HG02981 (cell line): ENCODE data around the gene AFAP1L2.

Experiments used
- ATAC-seq: cut with Tn5 transposase; IDR thresholded peaks from one replicate; pipeline ENCODE4 v1.9.1; 2021; ENCODE audit warnings: mild to moderate bottlenecking, moderate library complexity; ENCODE audit not compliant: unreplicated experiment

The AFAP1L2 gene

DNA sequence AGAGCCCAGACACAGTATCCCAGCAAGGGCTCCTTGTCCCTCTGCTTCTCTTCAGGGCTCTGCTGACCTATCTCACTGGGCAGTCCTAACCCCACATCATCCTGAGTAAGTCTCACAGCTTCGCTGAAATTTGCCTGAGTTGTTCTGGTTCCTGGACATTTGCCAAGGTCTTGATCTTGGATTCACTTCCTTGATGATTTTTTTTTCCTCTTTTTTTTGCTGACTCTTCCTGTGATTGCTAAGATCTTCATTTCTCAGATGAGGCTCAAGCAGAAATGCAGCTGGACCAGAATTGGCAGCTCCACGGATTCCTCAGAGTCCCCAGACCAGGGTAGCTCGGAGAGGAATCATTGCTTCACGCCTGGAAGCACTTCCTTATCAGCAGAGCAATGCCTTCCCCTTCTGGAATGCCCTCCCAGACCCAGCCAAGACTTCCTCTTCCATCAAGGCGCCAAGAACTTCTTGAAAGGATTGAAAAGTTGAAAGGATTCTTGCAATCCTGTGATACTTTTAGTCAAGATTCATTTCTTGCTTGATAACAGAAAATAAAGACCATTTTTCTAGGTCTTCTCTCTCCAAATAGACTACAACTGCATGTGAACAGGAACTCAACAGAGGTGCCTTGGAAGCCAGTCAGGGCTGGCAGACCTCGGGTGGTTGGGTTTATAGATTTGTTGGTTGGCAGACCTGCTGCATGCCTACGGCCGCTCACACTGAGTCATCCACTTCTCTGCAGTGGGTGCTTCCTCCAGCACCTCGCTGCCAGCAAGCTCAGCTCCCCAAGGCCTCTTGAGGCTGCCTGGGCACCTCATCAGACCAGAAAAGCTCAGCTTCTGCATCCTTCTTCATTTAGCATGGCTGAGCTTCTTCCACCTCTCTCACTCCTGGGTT is 8.8 kb upstream of the AFAP1L2 start:
- no peak for ATAC-seq

DNA sequence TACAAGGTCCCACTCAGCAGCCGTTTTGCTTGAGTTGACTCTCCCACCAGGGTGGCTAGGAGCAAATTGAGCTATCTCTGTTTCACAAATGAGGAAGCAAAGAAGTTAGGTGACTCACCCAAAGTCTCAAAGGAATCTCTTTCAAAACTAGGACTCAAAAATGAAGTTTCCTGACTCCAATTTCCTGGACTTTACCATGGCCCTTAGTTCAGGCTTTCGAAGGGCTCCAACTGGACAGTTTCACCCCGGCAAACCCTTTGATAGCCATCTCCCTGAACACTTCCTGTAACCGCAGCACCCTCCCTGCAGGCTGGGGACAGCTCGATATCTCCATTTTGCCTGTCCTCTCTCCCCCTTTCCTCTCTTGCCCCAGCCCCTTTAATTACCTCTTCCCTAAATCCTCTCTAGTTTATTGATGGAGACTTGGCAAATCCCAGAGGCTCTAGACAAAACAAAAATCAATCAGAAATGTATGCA is 4.7 kb upstream of the AFAP1L2 start:
- no peak for ATAC-seq

DNA sequence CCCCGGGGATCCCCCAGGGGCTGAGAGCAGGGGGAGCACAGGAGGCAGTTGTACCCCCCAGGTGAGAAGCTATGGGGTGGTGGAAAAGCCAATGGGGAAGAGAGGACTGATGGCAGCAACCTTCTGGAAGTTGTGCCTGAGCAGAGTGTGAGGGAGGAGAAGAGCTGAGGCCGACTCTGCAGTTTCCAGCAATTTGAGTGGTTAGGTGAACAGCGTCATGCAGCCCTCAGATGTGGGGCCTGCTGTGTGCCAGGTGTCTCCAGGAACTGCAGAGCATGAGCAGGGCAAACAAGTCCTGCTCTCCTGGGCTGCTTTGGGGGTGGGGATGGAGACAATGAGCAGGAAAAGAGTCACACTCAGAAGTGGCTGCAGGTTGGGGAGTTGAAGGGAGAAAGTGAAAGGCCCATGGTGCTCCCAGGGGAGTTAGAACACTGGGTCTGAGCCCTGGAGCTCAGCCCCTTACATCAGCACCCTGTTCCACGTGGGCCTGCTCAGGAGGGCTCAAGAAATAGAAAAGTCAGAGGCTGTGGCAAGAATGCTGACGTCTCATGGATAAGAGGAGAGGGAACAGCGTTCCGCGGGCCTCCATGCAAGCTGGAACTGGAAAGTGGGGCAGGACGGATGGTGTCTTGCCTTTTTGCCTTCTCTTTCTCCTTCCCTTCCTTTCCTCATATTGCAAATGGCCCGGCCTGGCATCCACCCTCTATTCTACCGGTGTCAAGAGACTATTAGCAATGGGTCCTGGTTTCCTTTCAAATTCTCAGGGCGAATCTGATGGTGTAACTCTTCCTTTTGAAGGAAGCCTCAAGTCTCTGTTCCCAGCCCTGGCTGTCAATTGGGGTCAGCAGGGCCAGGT is 4.0 kb upstream of the AFAP1L2 start:
- ATAC-seq, result no peak

DNA sequence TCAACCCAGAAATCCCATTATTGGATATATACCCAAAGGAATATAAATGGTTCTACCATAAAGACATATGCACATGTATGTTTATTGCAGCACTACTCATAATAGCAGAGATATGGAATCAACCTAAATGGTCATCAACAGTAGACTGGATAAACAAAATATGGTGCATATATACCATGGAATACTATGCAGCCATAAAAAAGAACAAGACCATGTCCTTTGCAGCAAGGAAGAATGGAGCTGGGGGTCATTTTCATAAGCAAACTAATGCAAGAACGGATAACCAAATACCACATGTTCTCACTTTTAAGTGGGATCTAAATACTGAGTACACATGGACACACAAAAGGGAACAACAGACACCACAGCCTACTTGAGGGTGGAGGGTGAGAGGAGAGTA is 2.2 kb upstream of the AFAP1L2 start:
- ATAC-seq, result no peak

DNA sequence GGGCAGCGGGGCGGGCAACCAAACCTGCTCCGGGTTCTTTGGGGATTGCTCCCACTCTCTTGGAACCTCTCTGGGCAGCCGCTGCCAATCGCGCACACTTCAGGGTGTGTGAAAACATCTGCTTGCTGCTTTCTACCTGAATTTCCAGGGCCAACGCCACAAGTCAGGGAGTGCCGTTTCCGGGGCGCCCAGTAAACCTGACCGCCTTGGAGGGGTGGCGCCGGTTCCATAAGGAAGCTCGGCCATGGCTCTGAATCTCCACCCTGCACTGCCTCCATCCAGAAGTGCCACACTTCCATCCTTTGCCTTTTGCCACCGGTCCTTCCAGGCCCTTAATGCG is 679 bp upstream of the AFAP1L2 start:
- ATAC-seq, result no peak

DNA sequence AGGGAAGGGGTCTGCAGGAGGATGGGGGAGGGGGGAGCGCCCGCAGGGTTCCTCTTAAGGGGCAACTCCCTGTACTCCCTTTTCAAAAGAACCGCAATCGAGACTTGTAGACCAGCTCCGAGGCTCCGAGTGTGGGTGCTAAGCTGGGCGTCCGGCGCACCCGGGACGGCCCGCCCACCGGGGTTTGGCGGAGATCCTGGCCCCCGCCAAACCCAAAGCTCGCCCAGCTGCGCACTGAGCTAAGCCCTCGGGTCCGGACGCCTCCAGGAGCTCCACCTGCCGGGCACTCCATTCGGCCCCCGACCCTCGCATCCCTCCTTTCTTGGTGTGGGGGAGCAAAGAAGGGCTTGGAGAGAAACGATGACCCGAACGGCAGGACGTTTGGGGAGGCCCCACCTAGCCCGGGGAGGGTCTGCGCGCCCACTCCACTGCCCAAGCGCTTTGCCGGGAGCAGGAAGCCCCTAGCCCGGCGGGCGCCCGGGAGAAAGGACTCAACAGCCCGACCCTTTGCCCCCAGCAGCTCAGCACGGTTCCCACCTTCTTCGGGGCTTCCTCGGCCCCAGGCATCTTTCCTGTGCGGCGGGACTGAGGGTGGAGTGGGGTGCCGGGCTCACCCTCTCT is 651 bp downstream of the AFAP1L2 start:
- ATAC-seq, result no peak

DNA sequence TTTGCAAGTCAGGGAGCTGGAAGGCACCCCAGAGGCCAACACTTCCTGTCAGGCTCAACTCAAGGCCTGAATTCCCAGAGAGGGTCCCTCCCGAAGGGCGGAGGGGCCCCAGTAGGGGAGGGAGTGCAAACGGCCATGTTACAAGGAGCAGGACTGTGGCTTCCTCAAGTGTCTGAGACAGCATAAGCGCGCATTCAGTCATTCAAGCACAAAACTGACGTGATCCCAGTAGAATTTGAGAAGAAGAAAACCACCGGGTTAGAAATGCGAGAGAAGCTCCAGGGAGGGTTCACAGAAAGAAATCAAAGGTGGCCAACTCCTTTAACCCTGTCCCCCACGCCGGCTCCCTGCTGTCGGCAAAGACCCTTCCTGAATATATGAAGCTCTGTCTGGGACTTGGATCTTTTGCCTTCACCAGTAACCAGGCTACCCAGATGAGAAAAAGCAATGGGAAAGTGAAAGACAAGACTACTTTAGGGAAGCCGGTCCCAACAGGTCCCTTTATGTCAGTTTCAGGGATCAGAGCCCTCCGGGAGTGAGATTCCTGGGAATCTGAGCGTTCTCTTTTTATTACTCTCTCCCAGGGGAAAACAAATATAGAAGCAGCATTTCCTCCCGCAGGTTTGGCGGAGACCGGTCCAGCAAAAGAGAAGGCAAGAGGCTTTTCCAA is 1.3 kb downstream of the AFAP1L2 start:
- ATAC-seq, result no peak

DNA sequence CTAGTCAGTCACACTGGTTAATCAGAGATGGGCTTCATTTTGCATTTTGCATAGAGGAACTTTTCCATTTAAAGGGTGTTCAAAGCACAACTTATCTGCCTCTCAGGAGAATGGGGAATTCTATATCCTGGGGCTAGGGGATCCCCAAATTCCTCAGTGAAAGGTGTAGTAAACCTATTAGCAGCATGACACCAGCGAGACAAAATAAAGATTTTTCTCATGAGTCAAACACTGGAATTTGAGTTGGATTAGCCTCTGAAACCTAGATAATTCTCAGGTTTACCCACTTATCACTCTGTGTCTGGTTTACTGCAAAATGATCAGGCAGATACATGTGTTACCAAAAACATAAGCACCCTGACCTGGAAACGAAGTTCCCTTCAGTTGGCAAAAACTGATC is 2.1 kb downstream of the AFAP1L2 start:
- no peak for ATAC-seq

DNA sequence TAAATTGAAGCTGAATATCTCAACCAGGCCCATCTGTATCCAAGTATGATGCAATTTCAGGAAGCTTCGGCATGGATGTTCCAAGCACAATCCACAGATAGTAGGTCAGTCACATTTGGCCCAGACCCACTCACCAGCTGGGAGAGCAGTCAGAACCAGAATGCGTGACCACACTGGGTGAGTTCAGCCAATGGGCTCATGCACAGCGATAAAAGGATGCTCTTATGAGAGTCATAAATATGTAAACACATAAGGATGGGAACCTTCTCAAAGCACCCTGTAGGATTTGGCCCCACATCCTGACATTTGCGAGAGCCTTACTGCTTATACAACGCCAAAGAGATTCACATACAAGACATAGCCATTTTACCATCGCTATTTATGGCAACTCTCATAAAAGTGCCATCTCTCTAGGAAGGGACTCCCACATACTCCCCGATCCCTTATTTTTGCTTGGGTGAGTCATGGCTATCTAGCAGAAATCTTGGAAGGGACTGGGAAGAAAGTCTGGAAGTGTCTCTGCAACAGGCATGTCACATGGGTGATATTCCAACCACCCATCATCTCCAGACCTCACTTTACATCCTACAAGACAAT is 3.0 kb downstream of the AFAP1L2 start:
- no peak for ATAC-seq

DNA sequence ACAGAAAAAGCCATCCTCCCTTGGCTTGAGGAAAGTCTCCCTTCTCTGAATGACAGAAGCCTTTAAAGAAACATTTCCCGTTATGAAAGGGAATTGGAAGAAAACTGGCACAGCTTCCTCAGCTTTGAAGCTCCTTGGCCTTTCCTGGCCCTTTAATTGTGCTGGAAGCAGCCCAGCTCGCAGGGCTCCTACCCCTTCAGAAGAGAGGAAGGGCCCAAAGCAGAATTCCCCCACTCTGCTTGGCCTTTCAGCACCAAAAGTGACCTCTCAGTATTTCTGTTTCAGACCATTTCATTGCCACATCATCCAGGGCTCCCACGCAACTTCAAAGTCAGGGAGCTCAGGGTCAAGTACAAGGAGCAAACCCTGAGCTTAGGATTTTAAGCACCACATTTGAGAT is 4.2 kb downstream of the AFAP1L2 start:
- no peak for ATAC-seq

DNA sequence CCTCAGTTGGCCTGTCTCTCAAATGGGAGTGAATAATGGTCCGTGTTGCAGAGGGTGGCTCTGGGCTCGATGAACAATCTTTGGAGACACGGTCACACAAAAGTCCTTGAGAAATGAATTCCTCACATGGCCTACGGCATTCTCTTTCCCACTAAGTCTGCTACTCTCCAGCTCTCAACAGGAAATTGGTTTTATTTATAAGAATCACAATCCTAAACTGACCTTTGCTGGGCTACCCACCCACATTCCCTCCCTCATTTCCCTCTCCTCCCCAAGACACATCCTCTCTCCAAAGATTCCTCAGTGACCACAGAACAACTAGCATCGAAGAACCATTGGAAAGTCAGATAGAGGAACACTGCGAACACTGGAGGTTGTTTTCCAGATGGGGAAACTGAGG is 4.7 kb downstream of the AFAP1L2 start:
- ATAC-seq, result no peak

DNA sequence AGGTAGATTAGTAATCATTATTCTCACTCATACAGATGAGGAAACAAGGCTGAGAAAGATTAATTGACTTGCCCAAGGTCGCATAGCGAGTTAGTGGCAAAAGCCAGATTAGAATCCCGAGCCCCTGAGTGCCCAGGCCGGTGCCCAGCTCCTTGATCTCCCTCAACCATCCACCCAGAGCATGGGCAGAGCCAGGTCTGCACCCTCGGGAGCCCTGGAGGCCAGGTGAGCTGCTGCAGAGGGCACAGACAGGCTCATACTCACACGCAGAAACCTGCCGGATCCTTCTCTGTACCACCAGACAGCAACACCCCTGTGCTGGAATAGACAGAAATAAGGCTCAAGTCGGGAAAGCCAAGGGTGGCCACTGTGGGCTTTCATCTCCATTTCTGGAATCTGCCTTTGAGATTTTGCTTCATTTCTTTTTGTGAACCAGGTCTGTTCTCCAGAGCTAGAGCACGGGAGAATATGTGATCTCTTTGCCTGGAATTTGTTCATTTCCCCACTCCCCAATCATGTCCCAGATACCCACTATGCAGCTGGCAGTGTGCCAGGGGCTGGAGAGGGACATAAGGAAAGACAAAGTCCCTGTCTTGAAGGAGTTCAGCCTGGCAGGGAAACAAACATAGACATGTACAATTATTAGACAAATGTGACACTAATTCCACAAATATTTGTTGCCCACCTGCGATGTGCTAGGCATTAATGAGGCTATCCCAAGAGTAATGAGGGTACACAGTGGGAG is 5.5 kb downstream of the AFAP1L2 start:
- no peak for ATAC-seq

DNA sequence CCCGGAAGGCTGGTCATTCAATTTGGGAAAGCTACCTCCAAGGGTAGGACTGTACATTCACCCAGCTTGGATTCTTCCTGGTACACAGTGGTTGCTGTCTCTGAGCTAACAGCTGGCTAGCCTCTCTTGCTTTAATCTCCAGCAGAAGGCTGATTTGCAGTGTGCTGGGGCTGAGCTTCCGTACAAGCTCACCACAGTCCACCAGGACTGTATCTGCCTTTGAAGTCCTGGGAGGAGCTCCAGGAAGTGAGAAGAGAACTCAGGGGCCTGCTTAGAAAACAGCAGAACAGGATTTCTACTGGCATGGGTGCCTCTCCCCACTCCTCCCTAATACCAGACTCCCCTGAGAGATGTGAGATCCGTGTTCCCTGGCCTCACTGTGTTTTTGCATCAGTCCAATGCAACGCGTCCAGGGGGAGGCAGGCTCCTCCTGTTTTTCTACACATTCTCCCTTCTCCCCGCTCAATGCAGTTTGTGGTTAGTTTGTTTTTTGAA is 6.6 kb downstream of the AFAP1L2 start:
- ATAC-seq, result no peak

DNA sequence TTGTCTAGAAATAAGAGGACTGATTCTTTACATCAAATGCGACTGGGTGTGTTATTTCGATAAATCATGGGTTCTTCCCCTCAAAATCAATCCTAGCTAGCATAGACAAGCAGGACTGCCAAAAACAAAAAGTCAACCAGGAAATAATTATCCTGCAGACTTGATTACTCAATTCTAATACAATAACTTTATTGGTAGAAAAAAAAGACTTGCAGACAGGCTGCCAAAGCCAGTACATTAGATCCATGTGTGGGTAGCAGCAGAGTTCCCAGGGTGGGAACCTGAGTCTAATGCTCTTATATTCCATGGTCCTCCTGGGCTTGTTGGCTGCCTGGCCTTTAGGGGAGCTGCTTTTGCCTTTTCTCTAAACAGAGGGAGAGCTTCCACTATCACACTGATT is 7.8 kb downstream of the AFAP1L2 start:
- no peak for ATAC-seq

DNA sequence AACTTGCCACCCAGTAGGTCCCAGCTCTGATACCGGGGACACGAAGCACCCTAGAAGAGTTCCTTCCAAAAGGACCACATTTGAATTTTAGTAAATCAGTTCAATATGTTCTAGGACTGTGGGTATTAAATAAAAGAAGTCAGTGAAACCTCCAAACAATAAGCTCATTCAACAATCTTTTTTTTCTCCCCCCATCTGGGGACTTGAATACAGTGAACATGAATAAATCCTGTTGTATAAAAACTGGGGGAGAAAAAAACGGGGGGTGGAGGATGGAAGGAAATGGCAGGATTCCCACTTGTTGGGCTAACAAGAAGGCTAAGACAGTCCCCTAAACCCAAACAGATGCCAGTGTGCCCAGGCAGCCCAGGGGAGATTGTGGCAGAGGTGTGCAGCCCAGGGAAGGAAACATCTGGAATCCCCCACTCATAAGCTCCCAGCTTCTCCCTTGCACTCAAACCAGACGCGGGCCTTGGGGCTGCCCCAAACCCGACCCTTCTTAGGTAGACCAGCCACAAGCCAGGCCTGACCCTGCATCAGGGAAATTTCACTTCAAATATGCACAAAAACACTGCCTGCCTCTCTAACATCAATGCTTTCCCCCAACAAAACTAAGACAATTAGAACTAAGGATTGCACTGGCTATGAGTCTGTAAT is 8.8 kb downstream of the AFAP1L2 start:
- ATAC-seq, result no peak

DNA sequence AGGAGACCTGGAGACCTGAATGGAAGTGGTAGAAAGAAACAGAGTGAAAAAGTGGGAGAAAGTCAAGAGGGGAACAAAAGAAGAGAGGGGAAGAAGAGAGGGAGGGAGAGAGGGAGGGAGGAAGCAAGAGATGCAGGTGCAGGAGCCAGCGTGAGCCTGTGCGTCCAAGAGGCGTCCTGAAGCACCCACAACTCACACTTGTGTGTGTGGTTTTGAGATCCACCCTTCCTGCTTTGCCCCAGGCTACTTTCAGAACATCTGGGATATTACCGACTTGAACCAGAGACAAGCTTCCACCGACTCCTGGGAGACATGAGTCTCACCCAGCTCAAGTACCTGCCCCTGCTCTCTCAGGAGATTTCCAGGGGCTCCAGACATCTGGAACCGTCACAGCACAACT is 9.8 kb downstream of the AFAP1L2 start:
- no peak for ATAC-seq

DNA sequence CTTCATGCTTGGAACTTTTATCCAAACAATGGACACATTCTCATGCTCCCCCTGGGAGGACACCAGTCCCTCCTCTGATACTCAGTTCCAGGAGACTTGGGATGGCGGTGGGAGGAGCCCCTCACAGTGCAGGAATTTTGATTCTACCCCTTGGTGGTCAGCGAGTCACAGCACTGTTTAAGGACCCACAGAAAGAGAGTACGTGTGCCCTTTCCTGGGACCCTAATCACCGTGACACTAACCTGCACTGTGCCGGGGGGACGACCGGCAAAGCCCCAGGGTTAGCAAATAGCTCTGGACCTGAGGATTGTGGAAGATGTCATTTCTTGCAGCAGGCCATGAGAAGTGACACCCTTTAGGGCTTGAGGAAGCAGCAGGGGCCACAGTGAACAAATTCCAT is 10.4 kb downstream of the AFAP1L2 start:
- ATAC-seq, result no peak

DNA sequence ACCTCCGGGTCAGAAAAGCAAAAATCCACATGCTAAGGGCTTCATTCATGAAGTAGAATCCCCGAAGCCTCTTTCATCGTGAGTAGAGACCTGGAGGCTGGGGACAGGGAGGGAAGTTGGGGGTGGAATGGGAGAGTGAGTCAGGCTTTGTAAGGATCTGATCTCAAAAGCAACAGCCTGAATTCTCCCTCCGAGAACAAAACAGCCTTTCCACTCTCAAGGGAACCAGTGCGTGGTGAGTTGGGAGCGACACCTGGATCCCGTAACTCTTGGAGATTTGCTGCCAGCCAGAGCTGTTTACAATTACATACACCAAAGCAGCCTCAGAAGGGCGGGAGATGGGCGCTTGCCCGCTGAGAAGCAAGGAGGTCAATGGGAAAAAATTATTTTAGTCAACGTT is 10.8 kb downstream of the AFAP1L2 start:
- no peak for ATAC-seq

DNA sequence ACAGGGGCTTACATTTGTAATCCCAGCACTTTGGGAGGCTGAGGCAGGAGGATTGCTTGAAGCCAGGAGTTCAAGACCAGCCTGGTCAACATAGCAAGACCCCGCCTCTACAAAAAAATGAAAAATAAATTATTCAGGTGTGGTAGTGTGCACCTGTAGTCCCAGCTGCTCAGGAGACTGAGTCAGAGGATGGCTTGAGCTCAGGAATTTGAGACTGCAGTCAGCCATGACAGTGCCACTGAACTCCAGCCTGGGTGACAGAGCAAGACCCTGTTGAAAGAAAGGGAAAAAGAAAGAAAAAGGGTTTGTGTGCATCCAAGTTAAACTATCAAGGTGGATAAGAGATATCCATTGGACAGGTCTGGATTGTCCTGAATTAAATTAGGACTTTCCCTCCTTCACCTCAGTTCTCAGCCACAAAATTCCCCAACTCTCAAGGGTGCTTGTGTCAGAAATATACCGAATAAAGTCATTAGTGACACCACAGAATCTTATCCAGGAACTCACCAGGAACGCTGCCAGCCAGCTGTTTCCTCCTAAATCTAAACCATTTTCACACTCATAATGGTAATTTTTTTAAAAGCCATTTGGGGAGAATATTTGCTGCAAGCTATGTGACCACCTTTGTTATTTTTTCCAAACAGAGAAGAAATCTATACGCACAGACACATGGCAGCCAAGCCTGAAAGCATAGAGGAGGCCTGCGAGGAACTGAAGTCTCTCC is 12.0 kb downstream of the AFAP1L2 start:
- ATAC-seq, result no peak
